Activated CD4-positive, alpha-beta T cell treated with anti-CD3 and anti-CD28 coated beads, Interleukin-2, amount 50 U/mL, for 4 hours (primary cell): ENCODE data around the gene M6PR.

Experiments
- DNase-seq, 2 experiments: peaks; one replicate each; pipeline ENCODE4 v3.0.0-alpha.2; 2020

The M6PR gene

DNA sequence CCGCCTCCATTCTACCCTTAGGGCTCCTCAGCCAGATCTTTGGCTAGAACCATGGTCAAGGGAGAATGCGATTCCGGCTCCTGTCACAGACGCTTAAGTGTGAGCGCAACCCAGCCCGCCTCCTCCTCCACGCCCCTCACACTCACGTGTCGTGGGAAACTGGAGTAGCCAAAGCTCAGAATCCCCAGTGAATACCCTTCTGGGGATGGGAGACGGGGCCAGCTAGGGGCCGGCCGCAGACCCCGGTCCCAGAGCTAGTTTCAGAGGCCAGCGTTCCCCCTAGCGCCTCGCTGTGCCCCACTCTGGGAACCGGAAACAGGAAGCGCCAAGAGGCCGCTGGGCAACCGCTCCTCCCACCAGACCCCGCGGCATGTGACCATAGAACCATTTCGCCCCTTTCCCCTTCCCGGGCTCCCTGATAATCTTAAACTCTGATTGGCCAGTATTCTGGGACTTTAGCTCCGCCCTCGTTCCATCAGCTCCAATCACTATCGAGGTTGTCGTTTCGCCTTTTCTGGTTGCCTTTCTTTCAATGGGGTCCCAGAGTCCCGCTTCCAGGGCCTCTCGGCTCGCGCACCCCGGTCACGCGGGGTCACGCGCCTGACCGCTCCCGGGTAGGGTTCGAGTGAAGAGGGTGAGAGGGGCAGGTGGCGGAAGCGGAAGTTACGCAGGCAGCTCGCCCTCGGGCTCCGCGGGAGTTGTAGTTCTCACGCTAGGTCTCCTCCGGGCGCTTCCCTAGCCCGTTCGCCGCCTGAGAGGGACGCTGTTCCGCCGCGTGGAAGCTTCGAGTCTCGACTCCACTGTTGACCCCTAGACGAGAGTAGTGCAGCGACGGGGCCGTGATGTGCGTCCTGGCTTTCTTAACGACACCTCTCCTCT is at the start of gene M6PR:
Gene M6PR (minus strand): TSS at position 304 of the 879 bp plus-strand sequence. CDS start 3,241 bp downstream, outside the sequence.
- peak; percentile 83 for DNase-seq

DNA sequence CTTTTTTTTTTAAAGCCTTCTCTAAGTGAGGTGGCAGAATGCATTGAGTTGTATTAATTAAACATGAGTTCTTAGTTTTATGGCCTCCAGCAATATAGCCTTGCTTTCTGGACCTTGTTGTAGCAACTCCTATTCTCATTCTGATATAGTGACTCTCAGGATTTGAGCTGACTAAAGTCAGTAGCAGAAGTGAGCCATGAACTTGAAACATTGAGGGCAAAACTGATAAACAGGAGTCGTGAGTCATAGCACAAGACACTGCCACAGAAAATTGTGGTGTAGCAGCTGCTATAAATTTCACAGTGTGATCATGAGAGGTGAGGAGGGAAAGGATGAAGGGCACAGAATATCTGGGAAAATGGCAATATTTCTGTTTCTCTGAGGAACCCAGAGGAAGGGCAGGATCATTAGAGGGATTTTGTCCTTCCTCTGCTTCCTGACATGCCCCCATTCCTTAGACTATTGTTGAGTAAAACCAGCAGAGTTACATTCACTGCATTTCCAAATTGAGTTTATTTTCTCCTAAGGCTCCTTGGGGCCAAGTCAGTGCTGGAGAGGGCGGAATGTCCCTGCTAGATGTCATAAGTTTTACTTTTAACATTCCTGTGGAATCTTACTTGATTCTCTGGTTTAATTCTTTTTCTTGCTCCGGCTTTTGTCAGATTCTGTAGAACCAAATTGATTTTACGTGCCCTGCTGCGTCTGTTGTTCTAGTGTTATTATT is 47.4 kb upstream of the M6PR start:
- DNase-seq: no peak

GRCh38 chr12:8995021-8995775 is 45.8 kb upstream of the M6PR start:
- no peak for DNase-seq

DNA sequence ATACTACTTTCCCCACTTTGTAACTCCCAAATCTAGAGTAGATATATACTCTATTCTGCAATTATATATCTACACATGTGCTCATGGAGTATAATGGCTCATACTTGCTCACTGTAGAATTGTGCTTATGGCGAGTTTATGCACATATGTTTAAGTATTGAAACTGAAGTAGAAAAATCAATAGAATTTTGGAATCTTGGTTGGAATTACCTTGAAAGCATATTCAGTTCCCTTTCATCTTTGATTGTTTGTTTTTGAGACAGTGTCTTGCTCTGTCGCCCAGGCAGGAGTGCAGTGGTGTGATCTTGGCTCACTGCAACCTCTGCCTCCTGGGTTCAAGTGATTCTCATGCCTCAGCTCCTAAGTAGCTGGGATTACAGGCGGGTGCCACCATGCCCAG is 44.4 kb upstream of the M6PR start:
- DNase-seq: no peak

GRCh38 chr12:8991371-8992345 is 42.2 kb upstream of the M6PR start:
- DNase-seq: no peak

DNA sequence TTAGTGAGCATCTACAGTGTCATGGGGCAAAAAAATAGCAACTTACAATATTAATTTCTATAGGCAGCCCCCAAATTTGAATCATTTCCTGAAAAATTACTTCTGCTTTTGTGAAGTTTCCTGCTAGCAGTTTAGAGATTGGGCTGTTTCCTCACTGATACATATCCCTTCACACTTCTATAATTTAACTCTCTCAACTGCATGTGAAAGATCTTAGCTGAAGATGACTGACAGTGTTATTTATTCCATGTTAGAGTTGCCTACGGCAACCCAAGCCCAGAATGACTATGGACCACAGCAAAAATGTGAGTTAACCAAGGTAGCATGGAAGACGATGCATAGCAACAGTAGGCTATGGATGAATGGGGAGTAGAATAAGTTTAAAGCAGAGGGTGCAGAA is 40.0 kb upstream of the M6PR start, which contains the start of gene KLRG1:
Gene KLRG1 (plus strand): TSS at position 134 of the 400 bp plus-strand sequence. CDS start 90 bp downstream, at position 224.
- DNase-seq: no peak

GRCh38 chr12:8987685-8988084 is 38.2 kb upstream of the M6PR start:
- DNase-seq: no peak

DNA sequence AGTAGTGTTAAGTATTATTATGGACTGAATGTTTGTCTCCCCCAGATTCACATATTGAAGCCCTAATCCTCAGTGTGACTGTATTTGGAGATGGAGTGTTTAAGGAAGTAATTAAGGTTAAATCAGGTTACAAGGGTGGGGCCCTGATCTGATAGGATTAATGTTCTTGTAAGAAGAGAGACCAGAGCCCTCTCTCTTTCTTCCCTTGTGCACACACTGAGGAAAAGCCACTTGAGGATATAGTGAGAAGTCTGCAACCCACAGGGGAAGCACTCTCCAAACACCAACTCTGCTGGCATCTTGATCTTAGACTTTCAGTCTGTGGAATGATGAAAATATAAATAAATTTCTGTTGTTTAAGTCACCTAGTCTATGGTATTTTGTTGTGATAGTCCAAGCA is 37.7 kb upstream of the M6PR start:
- DNase-seq: no peak

DNA sequence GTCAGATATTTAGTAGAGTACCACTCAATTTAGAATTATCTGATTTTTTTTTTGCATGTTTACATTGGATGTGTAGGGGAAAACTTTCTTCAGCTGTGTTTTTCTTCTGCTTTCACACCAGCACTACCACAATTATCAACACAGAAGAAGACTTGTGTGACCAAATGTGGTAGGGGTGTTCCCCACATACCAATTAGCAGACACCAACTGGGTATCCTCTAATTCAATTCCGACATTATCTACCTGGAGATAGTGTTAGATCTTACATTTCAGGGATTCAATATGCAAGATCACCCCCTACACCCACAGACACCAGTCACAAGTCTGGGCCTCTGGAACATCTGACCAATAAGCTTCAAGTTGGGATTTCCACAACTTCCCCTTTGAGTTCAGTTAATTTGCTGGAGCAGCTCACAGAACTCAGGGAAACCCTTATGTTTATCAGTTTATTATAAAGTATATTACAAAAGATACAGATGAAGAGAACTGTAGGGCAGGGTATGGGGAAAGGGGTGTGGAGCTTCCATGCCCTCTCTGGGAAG is 35.8 kb upstream of the M6PR start:
- DNase-seq: no peak

GRCh38 chr12:8980137-8980536 is 30.7 kb upstream of the M6PR start:
- DNase-seq: no peak

- no peak for DNase-seq
Measured at GRCh38 chr12:8970432-8970831, 21.0 kb upstream of the M6PR start.

- DNase-seq: no peak
Measured at GRCh38 chr12:8969861-8970411, 20.5 kb upstream of the M6PR start.

DNA sequence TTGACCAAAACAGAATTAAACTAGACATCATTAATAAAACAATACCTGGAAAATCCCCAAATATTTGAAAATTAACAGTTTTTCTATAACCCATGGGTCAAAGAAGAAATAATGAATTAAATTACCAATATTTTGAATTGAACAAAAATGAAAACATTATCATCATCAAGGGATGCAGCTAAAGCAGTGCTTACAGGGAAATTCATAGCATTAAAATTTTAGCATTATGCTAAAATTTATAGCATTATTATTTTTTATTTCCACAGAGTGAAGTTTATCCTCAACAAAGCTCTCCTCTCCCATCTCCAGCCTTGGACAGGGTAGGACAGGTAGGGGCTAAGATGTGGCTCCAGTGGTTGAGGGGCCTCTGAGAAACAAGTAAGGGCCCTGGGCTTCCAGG is 19.3 kb upstream of the M6PR start:
- DNase-seq: no peak

- DNase-seq: no peak
Measured at GRCh38 chr12:8960176-8960575, 10.7 kb upstream of the M6PR start.

GRCh38 chr12:8958066-8958465 is 8.6 kb upstream of the M6PR start:
- no peak for DNase-seq

- DNase-seq: no peak
Measured at GRCh38 chr12:8957561-8957960, 8.1 kb upstream of the M6PR start.

DNA sequence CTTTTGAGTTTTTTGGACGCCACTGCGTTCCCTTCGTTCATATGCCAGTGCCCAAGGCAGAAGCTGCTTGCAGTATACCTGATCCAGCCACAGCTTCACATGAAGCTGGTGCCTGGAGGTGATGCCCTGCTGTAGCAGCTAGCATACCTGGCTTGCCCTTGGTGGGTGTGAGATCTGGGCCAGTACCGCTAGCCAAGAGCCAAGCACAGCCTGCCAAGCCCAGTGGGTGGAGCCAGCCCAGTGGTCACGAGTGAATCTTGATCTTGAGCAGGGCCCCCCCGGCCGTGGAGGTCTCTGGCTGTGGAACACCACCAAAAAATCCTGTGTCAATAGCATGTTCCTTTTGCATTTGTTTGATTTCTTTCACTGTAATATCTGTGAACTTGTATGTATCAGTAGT is 7.3 kb upstream of the M6PR start:
- no peak for DNase-seq

GRCh38 chr12:8956073-8956472 is 6.6 kb upstream of the M6PR start:
- no peak for DNase-seq

DNA sequence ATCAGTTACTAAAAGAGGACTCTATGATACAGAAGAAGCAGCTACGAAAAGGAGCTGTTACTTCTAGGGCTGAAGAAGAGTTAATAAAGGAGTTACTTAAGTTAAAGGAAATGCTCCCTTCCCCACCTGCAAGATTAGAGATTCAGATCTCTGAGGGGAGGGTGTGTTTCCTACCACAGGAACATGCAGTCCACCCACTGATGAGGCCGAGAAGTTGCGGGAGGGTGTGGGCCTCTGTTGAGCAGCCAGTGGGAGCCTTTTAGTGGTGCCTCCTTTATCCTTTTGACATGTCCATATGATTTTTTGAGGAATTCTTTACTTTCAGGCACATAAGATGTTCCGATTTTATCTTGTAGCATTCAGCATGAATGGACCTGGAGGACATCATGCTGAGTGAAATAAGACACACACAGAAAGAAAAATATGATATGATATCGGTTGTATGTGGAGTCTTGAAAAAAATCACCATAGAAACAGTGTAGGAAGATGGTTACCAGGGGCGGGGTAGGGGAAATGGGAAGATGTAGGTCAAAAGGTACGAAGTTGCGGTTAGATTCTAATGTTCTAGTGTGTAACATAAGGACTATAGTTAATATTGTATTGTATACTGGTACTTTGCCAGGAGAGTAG is 4.4 kb upstream of the M6PR start:
- peak; percentile 38 to 42 for DNase-seq

DNA sequence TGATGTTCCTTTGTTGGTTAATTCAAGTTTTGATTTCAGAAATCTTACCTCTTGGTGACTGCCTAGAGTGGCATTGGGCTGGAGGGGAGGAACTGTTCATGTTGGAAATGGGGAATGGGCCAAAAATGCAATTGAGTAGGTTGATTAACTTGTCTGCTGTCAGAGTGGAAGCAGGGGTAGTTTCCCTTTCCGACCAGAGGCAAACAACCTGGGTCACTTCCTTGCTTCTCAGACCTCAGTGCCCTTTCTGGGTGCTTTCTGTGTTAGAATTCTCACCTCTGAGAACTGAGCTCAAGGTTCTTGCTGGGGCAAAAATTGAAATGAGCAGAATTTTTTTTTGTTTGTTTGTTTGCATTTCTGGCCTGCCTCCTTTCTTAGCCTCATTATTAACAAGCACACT is 2.3 kb upstream of the M6PR start:
- DNase-seq: no peak
